BJ (cell line): ENCODE data around the gene MUS81. TPM values are rescaled to one million over a fixed set of nuclear protein-coding genes. Genes with fewer than 3 reads are reported as not detected.

Source experiments
- CTCF ChIA-PET: fragments of 350-600 bp; formaldehyde crosslinking; extraction: SDS; loops from one replicate; lab custom pipeline; 2021; ENCODE audit warnings: antibody characterized with exemption, inconsistent platforms; lab: Yijun Ruan, JAX
- POLR2A ChIA-PET: fragments of 300-600 bp; sonication (Branson Sonifier 250); formaldehyde crosslinking; extraction: SDS; loops from one replicate; lab custom pipeline; 2021; ENCODE audit warnings: antibody characterized with exemption; lab: Charles Lee
- DNase-seq: peaks from one replicate; pipeline ENCODE4 v3.0.0-alpha.2; 2011; ENCODE audit warnings: low read depth
- H3K27me3 ChIP-seq: 2 replicates; pipeline ENCODE4 v1.6.0; 2011; ENCODE audit warnings: low read length; ENCODE audit not compliant: control insufficient read depth, insufficient read depth
- H3K36me3 ChIP-seq: 2 replicates; pipeline ENCODE4 v1.5.1; 2011; ENCODE audit warnings: low read length; ENCODE audit not compliant: control insufficient read depth, insufficient read depth
- H3K4me3 ChIP-seq: 2 replicates; pipeline ENCODE4 v1.5.1; 2011; ENCODE audit warnings: low read depth, mild to moderate bottlenecking, control low read depth, low read length
- polyA minus RNA-seq: library from RNA; depleted of rRNA, polyadenylated mRNA; stranded (reverse); fragments of >200 nt; gene quantifications from 2 replicates; pipeline ENCODE4 v1.2.3, GENCODE V29; 2011; rRNA and poly(A)+ RNA removed
- polyA plus RNA-seq: library from polyadenylated mRNA; depleted of rRNA; stranded (reverse); fragments of >200 nt; gene quantifications from 2 replicates; pipeline ENCODE4 v1.2.3, GENCODE V29; 2011; rRNA removed
- TF ChIP-seq, protein P1 (sequence below): IDR thresholded peaks from 2 replicates; pipeline ENCODE4 v1.5.1; 2011; ENCODE audit warnings: low read depth, mild to moderate bottlenecking, control low read depth, inconsistent platforms, low read length, moderate library complexity; ENCODE audit not compliant: insufficient read depth

Gene MUS81, protein sequence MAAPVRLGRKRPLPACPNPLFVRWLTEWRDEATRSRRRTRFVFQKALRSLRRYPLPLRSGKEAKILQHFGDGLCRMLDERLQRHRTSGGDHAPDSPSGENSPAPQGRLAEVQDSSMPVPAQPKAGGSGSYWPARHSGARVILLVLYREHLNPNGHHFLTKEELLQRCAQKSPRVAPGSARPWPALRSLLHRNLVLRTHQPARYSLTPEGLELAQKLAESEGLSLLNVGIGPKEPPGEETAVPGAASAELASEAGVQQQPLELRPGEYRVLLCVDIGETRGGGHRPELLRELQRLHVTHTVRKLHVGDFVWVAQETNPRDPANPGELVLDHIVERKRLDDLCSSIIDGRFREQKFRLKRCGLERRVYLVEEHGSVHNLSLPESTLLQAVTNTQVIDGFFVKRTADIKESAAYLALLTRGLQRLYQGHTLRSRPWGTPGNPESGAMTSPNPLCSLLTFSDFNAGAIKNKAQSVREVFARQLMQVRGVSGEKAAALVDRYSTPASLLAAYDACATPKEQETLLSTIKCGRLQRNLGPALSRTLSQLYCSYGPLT
- 31.1 and 63.8 TPM in 2 replicates for polyA plus RNA-seq
- 30.8 and 32.9 TPM in 2 replicates for polyA minus RNA-seq

DNA sequence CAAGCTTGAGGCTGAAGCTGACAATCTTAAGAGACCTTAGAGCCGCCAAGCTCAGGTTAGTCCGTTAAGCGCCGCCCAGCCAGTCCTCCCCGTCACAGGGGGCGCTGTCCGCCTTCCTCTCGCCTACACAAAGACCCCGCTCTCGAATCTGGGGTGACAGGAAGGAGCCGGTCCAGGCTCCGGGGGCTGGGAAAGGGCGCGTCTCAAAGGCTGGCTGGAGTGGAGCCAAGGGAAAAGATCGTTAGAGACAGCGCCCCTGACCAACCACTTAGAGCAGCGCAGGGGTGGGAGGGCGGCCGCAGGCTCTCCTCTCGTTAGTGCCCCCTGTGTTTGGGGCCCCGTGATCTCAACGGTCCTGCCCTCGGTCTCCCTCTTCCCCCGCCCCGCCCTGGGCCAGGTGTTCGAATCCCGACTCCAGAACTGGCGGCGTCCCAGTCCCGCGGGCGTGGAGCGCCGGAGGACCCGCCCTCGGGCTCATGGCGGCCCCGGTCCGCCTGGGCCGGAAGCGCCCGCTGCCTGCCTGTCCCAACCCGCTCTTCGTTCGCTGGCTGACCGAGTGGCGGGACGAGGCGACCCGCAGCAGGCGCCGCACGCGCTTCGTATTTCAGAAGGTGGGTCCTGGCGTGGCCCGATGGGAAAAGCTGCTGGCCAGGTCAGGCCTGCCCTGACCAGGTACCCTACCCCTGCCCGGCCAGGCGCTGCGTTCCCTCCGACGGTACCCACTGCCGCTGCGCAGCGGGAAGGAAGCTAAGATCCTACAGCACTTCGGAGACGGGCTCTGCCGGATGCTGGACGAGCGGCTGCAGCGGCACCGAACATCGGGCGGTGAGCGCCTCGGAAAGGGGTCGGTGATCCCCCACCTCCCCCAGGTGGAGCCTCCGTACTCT is at the start of gene MUS81:
Gene MUS81 (plus strand): TSS at position 156 of the 887 bp plus-strand sequence. CDS start 321 bp downstream, at position 477.
- TF ChIP-seq, protein P1, sequence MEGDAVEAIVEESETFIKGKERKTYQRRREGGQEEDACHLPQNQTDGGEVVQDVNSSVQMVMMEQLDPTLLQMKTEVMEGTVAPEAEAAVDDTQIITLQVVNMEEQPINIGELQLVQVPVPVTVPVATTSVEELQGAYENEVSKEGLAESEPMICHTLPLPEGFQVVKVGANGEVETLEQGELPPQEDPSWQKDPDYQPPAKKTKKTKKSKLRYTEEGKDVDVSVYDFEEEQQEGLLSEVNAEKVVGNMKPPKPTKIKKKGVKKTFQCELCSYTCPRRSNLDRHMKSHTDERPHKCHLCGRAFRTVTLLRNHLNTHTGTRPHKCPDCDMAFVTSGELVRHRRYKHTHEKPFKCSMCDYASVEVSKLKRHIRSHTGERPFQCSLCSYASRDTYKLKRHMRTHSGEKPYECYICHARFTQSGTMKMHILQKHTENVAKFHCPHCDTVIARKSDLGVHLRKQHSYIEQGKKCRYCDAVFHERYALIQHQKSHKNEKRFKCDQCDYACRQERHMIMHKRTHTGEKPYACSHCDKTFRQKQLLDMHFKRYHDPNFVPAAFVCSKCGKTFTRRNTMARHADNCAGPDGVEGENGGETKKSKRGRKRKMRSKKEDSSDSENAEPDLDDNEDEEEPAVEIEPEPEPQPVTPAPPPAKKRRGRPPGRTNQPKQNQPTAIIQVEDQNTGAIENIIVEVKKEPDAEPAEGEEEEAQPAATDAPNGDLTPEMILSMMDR: peak; percentile 93
- ChIA-PET CTCF (interaction anchor here (0.6 to 4.5 kb wide), 22 partner anchors 10 to 922 kb away, joined by 3 to 70 read pairs (median 4); partner anchors contain the start of genes CCDC85B, EFEMP2, FIBP and KAT5), POLR2A (interaction anchor here (0.6 to 1.2 kb wide), 5 partner anchors 11 to 184 kb away, joined by 3 to 7 read pairs (median 3); no protein-coding TSS in a partner anchor)
- H3K36me3 ChIP-seq: peaks cover 33% of the 10 kb centered on the region
- peak within 1 kb of the TSS; percentile 93 for H3K4me3 ChIP-seq
- DNase-seq: peak; percentile 78
- no peaks in the 10 kb centered on the region for H3K27me3 ChIP-seq

DNA sequence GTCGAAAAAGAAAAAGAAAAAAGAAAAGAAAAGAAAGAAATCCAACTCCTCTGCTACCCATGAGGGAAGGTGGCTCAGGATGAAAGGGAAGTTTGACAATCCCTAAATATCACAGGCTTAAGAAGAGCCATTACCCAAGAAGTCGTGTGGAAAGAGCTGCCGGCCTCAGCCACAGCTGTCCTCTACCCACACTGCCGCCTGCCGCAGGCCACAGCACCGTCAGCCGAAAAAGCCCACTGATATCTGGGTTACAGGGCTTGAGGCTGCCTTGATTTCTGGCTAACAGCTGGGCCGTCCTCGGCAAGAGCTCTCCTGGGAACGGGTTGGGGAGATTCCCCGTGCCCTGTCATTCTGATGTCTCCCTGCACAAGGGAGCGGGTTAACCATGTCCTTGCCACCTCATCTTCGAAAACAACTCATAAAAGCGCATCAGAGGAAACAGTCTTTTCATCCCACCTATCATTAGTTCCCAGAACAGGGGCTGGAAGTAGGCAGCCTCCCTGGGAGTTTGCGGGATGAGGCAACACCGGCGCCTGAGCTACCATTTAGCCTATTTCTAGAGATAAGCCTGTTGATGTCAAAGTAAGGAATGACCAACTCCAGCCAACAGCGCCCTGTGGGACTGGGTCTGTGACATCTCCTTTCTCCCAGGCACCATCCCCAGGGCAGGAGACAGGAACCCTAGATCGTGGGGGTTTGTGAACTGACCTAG is 48.3 kb upstream of the MUS81 start:
- POLR2A ChIA-PET: no interaction called here
- CTCF ChIA-PET: interaction anchor here (0.7 to 2.1 kb wide), 4 partner anchors 32 to 106 kb away, joined by 3 to 14 read pairs (median 3); partner anchors contain the start of genes AP5B1 and RNASEH2C

DNA sequence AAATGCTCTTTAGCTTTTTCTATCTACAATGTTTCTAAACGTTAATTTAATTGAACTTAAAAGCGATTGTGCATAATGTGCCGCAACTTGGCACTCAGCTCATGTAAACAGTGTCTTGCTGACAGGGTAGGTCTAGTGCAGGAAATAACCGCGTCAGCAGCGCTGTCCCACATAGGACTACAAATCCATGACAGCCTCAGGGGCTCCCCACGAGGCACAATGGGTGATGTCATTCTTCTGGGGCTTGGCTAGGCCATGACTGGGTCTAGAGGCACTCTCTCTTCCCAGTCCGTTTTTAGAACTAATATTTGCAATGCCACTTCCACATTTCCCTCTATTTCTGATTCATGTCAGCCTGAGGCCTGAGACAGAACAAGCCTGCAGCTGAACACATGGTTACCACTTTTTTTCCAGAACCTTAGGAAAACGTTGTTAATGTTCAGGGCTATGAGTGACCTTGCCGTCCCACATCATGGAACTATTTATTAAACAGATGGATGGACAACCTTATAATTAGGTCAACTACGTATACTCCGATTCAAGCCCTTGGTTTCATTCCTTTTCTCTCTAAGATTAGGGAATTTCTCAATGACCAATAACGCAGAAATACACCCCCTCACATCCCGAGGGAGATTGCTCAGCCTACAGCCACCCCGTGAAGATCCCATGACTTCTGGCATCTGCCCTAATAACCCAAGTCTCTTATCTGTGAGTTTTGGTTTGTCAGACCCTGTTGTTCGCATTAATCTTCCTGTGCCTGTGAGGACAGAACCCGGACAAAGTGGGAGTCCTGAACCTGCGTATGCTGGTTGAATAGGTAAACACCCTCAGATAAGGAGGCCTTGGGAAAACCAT is 45.9 kb upstream of the MUS81 start:
- Histone ChIP-seq H3K4me3 (no peak overlapping the region), H3K27me3 (peaks cover 3% of the 10 kb centered on the region; the same call in 1 of the 2 replicates), H3K36me3 (no peaks in the 10 kb centered on the region)
- DNase-seq: no peak
- ChIA-PET CTCF (interaction anchor here (1.4 to 4.5 kb wide), 4 partner anchors 15 to 102 kb away, joined by 3 to 43 read pairs (median 24); partner anchors contain the start of genes AP5B1 and KAT5), POLR2A (no interaction called here)
- TF ChIP-seq, protein P1: no peak

More for the DNA sequence above, 48.3 kb upstream of the MUS81 start:
- Histone ChIP-seq H3K36me3 (no peaks in the 10 kb centered on the region), H3K27me3 (peaks cover 5% of the 10 kb centered on the region; the same call in 1 of the 2 replicates), H3K4me3 (no peak overlapping the region)
- DNase-seq: no peak
- TF ChIP-seq, protein P1: no peak

DNA sequence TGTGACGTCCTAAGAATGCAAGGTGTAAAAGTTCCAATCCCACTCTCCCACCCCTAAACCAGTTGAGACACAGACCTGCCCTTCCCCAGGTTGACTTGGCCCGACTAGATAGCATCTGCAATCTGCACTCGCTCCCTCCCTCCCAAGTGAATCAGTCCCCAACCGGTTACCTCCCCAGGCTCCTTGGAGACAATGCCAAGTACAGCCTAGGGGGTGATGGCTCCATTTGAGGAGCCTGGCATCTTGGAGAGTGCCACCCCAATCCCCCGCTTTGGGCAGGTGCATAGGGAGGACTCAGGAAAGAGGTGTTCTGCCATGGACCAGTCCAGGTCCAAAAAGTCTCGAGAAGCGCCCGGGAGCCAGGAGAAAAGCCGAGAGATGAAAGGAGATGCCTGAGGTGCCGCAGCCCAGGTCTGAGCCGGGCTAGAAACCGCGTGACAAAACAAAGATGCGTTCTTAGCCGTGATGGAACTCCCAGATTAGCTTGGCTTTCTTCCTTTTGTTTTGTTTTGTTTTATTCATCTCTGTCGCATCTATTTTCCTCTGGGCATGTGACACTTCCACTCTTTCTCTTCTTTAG is 45.2 kb upstream of the MUS81 start:
- H3K4me3 ChIP-seq: no peak overlapping the region
- TF ChIP-seq, protein P1: no peak
- H3K27me3 ChIP-seq: peaks cover 2% of the 10 kb centered on the region; the same call in 1 of the 2 replicates
- no peak for DNase-seq
- ChIA-PET CTCF (interaction anchor here (0.6 to 4.5 kb wide), 7 partner anchors 16 to 110 kb away, joined by 3 to 43 read pairs (median 5); partner anchors contain the start of genes AP5B1 and KAT5), POLR2A (no interaction called here)
- no peaks in the 10 kb centered on the region for H3K36me3 ChIP-seq
